HG02943 (cell line): ENCODE results near the gene KEL.

ENCODE experiments used
- ATAC-seq: cut with Tn5 transposase; IDR thresholded peaks from one replicate; pipeline ENCODE4 v1.9.1; 2021; ENCODE audit warnings: mild to moderate bottlenecking, low read depth, moderate library complexity; ENCODE audit not compliant: unreplicated experiment

Gene KEL

DNA sequence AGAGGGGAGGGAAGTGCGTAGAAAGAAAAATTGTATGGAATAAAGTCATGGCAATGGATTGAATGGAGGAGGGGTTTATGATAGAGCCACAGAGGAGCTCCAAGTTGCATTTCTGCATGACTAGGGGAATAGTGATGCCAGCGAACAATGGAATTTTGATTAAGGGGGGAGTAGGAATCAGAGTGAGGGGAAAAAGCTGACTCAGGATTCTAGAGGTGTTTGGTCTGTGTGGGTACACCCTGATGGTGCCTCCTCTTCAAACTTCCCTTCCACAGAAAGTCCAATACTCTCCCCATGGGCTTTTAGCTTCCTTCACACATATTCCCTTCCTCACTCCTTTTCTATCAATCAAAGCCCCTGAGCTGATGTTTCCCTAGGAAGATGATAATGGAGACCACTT lies 1.8 kb upstream of the KEL start:
- ATAC-seq = no peak

DNA sequence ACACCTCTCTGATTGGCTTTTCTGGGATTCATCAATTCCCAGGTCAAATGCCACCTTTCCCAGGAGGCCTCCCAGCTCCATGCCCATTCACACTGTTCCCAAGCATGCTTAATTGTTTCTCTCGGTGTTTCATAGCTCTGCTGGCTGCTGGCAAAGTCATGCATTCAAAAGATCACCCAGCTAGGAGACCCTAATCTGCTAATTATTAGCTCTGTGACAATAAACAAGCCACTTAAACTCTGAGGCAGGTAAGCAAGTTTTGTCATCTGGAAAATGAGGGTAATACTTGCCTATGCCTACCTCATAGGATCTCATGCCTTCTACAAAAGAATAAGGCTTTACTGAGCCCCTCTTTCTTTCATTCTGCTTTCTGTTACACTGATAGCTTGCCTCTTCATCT lies 828 bp upstream of the KEL start:
- no peak for ATAC-seq

DNA sequence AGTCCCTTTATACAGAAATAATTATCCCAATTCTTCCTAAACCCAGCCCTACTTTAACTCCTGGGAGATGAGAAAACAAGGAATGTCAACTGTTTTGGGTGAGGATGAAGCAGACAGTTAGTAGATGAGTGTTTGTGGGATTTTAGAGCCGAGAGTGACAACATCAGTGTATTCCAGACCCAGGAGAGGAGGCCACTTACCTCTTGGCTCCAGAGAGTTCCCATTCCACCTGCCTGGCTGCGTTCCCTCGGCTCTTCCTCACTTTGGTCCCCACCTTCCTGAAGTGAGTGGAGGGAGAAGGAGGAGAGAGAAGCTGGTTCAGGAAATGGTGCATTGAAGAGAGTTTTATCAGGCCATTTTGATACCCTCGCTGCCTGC lies 579 bp downstream of the KEL start:
- no peak for ATAC-seq

DNA sequence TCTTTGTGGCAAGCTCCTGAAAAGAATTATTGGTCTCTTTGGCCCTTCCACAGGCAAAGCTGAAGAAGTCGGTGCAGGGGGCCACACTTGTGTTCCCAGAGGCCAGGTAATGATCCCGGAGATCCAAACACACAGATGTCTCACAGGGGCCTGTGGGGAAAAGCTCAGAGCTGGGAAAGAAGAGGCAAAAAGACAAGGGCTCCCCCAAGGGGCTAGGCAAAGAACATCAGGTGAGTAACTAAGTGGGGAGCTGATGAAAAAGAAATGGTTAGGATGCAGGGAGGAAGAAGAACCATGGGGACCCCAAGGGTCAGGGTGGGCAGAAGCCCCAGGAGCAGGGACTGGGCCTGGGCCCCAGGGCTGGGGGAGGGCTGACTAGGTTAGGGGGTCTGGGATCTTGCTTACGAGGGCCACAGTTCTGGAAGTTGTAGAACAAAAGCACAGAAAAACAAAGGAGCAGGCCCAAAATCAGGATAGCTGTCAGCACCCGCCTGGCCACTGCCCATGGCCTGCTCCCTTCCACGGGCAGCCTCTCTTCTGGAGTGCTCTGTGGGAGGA lies 1.1 kb downstream of the KEL start:
- ATAC-seq = no peak

DNA sequence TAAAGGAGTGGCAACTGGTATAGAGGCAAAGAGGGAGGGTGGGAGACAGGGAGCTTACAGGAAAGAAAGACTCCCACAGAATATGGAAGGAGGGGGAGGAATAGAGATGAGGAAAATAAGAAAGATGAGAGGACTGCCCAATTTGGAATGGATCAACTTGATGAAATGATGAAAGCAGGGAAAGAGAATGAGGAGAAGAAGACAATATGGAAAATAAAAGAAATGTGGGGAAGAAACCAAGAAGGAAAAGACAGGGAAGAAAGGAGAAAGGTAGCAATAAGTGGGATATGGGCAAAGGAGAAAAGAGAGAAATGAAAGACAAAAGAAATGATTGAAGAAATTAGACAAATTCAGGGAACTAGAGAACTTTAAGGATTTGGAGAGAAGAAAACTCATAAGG lies 3.0 kb downstream of the KEL start:
- ATAC-seq = no peak

DNA sequence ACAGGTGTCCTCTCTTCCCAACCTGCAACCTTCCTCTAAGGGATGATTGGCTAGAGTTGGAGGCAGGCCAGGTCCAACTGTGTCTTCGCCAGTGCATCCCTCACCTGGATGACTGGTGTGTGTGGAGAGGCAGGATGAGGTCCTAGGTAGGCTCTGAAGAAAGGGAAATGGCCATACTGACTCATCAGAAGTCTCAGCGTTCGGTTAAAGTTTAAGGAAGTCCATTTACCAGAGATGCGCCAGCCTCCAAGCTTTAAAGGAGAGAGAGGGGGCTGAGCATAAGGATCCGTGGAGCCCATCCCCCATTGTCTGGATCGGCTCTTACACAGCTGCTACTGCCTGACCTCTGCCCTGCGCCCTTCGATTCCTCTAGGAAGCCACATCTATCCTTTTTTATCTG lies 4.4 kb downstream of the KEL start:
- no peak for ATAC-seq

DNA sequence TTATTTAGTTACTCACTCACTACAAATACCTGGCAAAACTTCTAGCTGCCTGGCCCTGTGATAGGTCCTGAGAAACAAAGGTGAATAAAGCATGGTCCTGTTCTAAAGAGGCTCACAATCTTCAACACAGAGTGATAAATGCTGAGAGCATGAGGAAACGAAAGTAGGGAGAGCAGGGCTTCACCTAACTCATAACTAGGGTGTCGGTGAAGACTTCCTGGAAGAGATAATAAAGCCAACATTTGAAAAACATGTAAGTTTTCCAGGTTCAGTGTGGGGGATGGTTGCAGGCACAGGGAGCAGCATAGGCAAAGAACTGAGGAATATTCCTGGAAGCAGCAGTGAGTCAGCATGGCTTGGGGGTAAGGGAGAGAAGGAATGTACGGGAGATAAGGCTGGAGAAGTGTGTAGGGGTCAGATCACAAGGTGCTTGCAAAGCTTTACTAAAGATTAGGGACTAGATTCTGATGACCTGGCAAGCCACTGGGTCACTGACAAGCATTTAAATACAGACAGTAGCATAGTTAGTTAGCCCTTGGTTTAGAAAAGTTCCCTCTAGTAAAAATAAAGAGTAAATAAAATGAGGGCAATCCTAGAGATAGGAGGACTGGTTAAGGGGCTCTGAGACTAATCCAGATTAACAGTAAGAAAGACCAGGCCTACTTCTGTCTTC lies 5.1 kb downstream of the KEL start:
- ATAC-seq = no peak

DNA sequence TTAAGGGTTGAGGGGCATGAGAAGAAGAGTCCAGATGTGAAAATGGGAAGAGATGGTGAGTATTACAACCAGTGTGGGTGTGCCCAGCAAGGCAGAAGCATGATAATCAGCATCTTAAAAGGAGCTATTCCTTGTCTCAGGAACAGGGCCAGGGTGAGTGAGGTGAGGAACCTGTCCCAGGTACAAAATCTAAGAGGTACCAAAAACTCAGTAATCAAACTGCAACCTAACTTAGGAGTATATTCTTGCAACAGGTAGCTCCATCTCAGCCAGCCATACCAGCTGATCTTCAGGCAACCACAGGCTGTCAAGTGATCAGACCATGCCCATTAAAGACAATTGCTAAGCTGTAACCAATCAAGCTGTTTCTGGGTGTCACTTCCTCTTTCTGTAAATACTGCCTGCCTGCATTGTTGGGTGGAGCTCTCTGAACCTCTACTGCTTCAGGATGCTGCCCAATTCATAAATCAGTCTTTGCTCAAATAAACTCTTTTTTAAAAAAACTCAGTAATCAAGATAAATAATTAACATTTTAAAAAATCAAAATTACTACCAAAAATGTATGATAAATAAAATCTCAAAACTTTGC lies 7.4 kb downstream of the KEL start:
- ATAC-seq = no peak

DNA sequence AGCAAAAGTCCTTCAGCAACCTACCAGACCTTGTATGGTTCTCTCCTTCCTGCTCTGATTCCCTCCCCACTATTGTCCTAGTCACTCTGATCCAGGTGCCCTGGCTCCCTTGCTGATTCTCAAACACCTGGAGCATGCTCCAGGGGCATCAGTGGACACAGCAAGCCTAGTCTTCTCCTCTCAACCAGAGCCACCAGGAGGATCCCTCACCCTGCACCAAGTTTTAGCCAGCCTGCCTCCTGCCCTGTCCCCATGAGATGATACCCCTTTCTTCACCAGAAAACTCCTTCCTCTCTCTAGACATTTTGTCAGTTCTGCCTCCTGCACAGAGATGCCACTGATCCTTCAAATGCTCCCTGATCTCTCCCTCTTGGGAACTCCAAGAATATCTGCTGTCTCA lies 11.9 kb downstream of the KEL start:
- no peak for ATAC-seq

DNA sequence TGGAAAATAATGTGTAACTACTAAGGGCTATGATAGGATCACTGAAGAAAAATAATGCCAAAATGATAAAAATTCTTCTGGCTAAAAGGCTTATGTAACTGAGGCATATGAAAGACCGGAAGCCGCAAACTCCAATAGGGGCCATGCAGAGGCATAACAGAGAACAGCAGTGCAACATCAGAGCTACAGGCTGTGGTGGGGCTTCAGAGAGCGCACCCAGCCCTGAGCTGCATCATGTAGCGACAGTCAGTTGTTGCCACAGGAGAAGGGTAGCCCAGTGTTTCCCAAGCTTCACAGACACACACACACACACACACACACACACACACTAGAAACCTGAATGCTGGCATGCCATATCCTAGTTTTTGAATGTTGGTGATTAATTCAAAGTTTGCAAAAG lies 13.6 kb downstream of the KEL start:
- no peak for ATAC-seq

DNA sequence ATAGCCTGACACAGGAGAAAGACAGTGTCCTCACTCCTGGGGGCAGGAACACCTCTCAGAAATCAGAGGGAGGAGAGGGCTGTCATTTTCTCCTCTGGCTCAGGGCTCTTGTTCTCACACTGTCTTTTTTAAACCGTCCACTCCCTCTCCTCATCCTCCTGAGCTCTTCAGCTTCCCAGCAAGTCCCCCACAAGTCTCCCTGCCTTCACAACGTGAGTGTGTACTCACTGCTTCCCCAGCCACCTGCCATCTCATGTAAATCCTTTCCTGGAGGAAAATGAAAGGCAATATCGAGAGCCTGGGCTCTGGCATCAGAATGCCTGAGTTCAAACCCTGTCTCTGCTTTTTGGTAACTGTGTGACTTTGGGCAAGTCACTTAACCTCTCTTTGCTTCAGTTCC lies 17.2 kb downstream of the KEL start:
- no peak for ATAC-seq

DNA sequence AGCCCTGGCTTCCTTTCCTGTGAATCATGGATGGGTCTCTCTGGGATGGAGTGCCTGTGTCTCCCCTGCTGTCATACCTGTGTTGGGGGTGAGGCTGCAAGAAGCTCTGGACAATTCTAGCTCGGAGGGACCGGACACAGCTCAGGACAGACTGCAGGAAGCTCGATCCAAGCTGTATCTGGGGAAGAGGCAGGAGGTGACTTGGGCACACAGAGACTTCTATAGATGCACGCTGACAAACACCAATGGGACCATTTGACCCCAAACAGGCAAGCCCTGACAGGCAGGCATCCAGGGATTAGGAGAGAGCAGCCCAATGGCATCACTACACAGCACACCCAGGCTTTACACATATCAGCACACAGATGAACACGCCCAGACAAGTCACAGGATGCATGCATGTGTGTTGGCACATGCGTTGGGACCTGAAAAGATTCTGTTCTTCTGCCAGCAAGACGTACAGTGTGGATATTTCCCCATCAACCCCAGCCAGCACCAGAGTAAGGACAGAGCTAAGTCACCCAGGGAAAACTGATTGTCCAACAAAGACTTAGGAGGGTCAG lies 18.4 kb downstream of the KEL start:
- no peak for ATAC-seq

DNA sequence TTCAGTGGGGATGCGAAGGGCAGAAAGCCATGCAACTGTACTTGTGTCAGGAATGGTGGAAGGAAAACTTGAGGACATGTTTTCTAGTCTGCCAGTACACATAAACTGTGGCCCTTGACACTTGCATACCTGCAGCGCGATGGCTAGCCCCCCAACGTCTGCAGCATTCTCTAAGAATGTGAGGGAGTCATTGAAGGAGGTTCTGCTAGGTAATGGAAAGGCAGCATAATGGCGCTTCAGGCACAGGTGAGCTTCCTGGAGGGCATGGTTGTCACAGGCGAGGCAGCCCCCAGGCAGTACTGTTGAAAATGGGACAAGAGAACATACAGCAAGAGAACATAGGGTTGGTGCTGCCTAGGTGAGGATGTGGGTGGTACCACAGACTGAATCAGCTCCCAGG lies 19.4 kb downstream of the KEL start:
- ATAC-seq = no peak

DNA sequence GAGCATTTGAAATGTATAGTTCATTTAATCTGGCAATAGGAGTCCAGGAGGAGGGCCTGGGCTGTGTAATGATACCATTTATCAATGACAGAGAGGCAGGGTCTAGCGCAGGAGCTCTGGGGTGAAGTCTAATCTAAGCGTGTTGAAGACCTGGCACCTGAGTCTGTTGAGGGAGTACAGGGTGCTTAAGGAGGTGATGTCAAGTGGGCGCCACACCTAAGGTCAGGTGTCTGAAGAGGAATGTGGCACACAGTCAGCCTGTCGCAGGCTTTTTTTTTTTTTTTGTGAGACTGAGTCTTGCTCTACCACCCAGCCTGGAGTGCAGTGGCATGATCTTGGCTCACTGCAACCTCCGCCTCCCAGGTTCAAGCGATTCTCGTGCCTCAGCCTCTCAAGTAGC lies 20.6 kb downstream of the KEL start:
- no peak for ATAC-seq

DNA sequence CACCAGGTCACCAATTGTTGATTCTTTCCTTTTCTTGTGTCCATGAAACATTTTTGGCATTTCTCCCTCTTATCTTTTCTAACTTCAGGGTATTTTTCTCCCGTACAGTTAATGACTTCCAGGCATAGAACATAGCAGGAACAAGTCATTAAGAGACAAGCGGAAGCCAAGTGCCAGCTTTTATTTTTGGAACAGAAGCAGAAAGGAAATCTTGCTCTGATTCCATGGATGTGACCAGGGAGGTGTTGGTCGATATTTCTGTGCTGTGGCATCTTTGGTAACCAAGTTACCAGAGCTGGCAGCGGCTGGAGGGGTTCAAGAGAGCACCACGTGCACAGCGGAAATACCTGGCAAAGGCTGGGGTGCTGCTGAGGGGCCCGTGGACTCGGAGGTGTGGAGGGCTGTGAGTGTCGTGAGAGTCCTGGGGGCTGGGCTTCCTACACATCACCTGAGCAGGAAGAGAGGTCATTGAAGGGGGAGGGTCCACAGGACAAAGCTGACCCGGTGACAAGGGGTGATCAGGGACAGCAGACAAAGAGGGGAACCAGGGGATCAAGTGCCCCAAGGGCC lies 21.1 kb downstream of the KEL start:
- ATAC-seq = no peak

DNA sequence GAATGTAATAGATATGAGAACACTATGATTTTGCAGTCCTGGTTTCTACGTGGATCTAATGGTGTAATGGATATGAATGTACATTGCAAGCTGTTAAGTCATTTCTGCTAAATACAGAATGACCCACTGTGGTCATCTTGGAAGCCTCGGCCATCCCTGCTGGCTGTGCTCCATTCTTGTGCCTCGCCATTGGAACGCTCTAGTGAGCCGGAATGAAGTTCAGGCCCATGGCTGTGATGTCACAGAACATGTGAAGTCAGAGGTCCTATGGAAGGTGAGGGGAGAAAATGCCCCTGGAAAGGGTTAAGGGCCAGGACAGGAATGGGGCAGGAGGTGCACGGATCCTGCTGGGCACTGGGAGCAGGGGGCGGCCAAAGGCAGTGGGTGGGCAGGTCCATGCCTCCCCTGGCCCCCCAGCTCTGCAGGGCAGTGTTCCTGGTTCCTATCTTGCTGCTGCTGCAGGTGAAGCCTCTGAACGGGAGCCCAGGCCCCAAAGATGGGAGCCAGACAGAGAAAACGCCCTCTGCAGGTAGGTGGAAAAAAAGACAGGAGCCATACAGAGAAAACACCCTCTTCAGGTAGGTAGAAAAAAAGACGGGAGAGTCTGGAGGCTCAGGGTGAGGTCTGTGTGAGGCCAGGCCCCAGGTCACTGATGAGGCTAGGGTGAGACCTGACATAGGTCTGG lies 22.8 kb downstream of the KEL start, which contains the start of gene LLCFC1:
Gene LLCFC1 (plus strand): TSS at position 259 of the 685 bp plus-strand sequence. CDS start 138 bp downstream, at position 397.
- no peak for ATAC-seq

DNA sequence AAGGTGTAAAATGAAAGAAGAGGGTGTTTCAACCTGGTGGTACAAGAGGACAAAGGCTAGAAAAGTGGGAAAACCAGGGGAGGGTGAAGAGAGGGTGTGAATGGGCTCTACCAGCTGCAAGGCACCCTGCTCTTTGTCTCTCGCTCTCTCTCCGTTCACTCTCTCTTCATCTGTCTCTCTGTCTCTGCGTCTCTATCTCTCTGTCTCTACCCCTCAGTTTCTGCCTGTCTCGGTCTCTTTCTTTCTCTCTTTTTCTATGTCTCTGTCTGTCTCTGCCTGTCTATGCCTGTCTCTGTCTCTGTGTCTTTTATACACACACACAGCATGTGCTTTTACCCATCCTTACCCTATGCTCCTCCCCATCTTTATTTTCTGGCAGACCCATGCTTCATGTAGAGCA lies 23.6 kb downstream of the KEL start:
- no peak for ATAC-seq

DNA sequence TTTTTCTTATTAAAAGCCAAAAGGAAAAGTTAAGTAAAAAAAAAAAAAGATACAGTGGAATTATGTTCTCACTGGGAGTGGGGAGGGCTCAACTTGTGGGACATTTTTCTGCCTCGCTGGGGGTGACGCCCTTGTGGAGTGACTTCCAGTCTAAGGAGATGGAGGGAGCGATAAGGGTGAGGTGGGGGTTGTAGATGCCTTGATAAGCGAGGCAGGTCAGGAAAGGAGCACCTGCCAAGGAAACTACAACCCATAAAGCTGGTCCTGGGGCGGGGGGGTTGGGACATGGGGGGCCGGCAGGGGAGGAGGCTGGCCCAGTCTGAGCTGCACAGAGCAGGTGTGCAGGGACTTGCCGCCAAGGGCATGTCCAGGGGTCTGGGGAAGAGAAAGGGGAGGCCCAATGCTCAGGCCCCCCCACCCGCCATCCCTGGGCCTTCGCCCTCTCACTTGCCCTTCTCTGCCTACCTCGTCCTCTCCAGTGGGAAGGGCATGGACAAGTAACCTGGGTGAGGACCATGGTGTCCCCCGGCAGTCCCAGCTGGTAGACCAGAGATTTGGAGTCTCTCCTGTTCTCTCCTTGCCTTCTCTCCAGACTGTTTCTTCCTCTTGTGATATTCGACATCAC lies 26.1 kb downstream of the KEL start:
- no peak for ATAC-seq

DNA sequence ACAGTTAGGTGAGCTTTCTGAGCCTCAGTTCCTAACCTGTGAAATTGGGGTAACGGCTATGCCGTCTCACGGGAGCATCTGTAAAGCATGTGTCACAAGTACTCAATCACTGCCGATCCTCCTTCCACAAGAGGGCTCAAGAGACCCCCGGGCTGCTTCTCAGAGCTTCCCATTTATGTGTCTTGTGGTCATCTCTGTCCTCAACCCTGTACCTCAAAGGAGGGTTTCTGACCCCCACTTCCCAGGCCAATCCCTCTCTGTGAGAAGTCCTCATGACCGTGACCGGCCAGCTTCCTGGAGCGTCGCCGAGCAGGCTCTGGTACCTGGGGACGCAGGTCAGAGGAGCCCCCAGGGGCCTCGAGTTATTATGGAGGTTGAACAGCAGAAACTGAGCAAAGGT lies 28.1 kb downstream of the KEL start:
- no peak for ATAC-seq

DNA sequence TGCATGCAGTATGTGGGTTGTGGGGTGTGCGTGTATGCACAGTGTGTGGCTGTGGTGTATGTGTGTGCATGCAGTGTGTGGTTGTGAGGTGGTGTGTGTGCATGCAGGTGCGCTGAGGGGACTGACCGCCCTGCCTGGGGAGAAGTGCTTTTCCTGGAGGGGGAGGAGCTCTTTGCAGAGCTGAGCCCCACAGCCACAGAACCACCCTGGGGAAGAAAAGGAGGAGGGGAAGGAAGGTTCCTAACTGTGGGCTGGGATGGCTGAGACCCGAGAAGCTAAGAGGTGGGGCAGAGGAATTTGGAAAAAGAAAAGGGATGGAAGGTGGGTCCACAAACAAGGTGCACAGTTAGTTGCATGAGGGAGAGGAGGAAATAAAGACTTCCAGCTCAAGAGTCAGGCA lies 28.5 kb downstream of the KEL start, which contains the start of gene TRPV5:
Gene TRPV5 (minus strand): TSS at position 123 of the 400 bp plus-strand sequence. CDS start 287 bp downstream, outside the sequence.
- ATAC-seq = no peak

DNA sequence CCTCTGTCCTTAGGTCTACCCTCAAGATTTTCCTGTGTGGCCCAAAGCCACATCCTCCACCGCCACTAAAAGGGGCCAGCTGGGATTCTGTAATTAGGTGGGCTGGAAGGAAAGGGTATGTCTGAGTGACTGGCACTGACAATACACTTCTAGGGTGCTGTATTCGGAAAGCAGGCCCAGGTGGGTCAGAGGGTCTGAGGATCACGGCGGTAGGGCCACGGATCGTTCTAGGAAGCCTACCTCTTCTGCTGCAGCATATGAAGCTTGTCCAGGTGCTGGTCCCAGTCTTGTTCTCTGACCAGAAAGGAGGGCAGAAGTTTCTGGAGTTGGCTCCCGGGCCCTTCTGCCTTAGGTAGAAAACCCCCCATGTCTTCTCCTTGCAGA lies 29.1 kb downstream of the KEL start:
- no peak for ATAC-seq
